Fibroblast of gingiva (primary cell): ENCODE measurements around the gene RASA3.

Source experiments
- DNase-seq: peaks from one replicate; pipeline ENCODE4 v3.0.0-alpha.2; 2011; ENCODE audit warnings: low read depth

Gene RASA3

GRCh38 chr13:113952151-113952982 is 180.1 kb downstream of the RASA3 start:
- DNase-seq: no peak

GRCh38 chr13:113951246-113951999 is 181.0 kb downstream of the RASA3 start:
- peak; percentile 82 for DNase-seq

- no peak for DNase-seq
These were observed 181.8 kb downstream of the RASA3 start for GRCh38 chr13:113950451-113951245.

GRCh38 chr13:113949546-113949945 is 182.9 kb downstream of the RASA3 start:
- DNase-seq: no peak

GRCh38 chr13:113948034-113948742 is 184.2 kb downstream of the RASA3 start:
- DNase-seq: no peak

- peak; percentile 61 for DNase-seq
These were observed 185.0 kb downstream of the RASA3 start for GRCh38 chr13:113947311-113948033.

- no peak for DNase-seq
These were observed 185.8 kb downstream of the RASA3 start for GRCh38 chr13:113946409-113947181.

GRCh38 chr13:113945857-113946408 is 186.5 kb downstream of the RASA3 start:
- no peak for DNase-seq

- no peak for DNase-seq
These were observed 188.4 kb downstream of the RASA3 start for GRCh38 chr13:113943821-113944565.

GRCh38 chr13:113942591-113943103 is 189.8 kb downstream of the RASA3 start:
- no peak for DNase-seq

- no peak for DNase-seq
These were observed 190.7 kb downstream of the RASA3 start for GRCh38 chr13:113941571-113942191.

GRCh38 chr13:113939944-113940297 is 192.5 kb downstream of the RASA3 start:
- no peak for DNase-seq

GRCh38 chr13:113939129-113939943 is 193.1 kb downstream of the RASA3 start:
- no peak for DNase-seq

GRCh38 chr13:113938716-113939115 is 193.7 kb downstream of the RASA3 start:
- DNase-seq: no peak

GRCh38 chr13:113938246-113938645 is 194.2 kb downstream of the RASA3 start:
- DNase-seq: no peak

GRCh38 chr13:113937527-113938180 is 194.8 kb downstream of the RASA3 start:
- DNase-seq: no peak

- DNase-seq: no peak
These were observed 195.3 kb downstream of the RASA3 start for GRCh38 chr13:113937073-113937472.
